AG09319 (cell line): Measurements from ENCODE around the gene PSD2.

Source experiments
- DNase-seq: peaks from one replicate; pipeline ENCODE4 v3.0.0-alpha.2; 2010; ENCODE audit warnings: low read depth; ENCODE audit errors: extremely low read depth
- CTCF ChIP-seq: IDR thresholded peaks from 2 replicates; pipeline ENCODE4 v1.5.1; 2011; ENCODE audit warnings: low read depth, mild to moderate bottlenecking, inconsistent platforms, low read length, moderate library complexity

The PSD2 gene

GRCh38 chr5:139814704-139815280, 19.2 kb downstream of the PSD2 start:
- DNase-seq = no peak
- TF ChIP-seq CTCF = no peak

- no peak for DNase-seq
- no peak for TF ChIP-seq CTCF
Measured at GRCh38 chr5:139816566-139816965, 21.0 kb downstream of the PSD2 start.

GRCh38 chr5:139817362-139817761, 21.8 kb downstream of the PSD2 start:
- DNase-seq = no peak
- TF ChIP-seq CTCF = no peak

GRCh38 chr5:139817970-139818369, 22.4 kb downstream of the PSD2 start:
- no peak for DNase-seq
- TF ChIP-seq CTCF = no peak

- DNase-seq = no peak
- no peak for TF ChIP-seq CTCF
Measured at GRCh38 chr5:139820130-139820529, 24.5 kb downstream of the PSD2 start.

- DNase-seq = no peak
- no peak for TF ChIP-seq CTCF
Measured at GRCh38 chr5:139820606-139821005, 25.0 kb downstream of the PSD2 start.

GRCh38 chr5:139821806-139822552, 26.4 kb downstream of the PSD2 start:
- no peak for TF ChIP-seq CTCF

More at GRCh38 chr5:139821806-139822552, 26.4 kb downstream of the PSD2 start:
- no peak for DNase-seq
